ENCODE data around the gene EYS. TPM values are rescaled to one million over a fixed set of nuclear protein-coding genes. Genes with fewer than 3 reads are reported as not detected.
"Not testable (repeated sequence)": the region's sequence is repeated elsewhere in the genome, so short reads cannot be mapped to it uniquely, and the experiment has no call there.

EYS gene
- total RNA-seq, 1 donor from 2014 or later = not detected

GRCh38 chr6:63940056-63940455 lies 1767.0 kb downstream of the EYS start:
- no peak for ATAC-seq

GRCh38 chr6:63936399-63936798 lies 1770.6 kb downstream of the EYS start:
- no peak for DNase-seq
- ATAC-seq = no peak
- intact Hi-C loops (cut with micrococcal nuclease) = no loop called here

More at GRCh38 chr6:63940056-63940455, 1767.0 kb downstream of the EYS start:
- intact Hi-C loops (cut with micrococcal nuclease) = no loop called here
- DNase-seq = no peak

- intact Hi-C loops (cut with micrococcal nuclease) = no loop called here
- no peak for ATAC-seq
- no peak for DNase-seq
Measured at GRCh38 chr6:63935732-63936131, 1771.3 kb downstream of the EYS start.

- ATAC-seq; intact Hi-C loops (cut with micrococcal nuclease); DNase-seq: not testable (repeated sequence)
Measured at GRCh38 chr6:63933948-63934347, 1773.1 kb downstream of the EYS start.

- intact Hi-C loops (cut with micrococcal nuclease) = no loop called here
- DNase-seq (no peak), ATAC-seq (no peak)
Measured at GRCh38 chr6:63930848-63931247, 1776.2 kb downstream of the EYS start.

GRCh38 chr6:63929111-63929510 lies 1777.9 kb downstream of the EYS start:
- no peak for DNase-seq
- no peak for ATAC-seq
- intact Hi-C loops (cut with micrococcal nuclease) = no loop called here

GRCh38 chr6:63928613-63929012 lies 1778.4 kb downstream of the EYS start:
- ATAC-seq (no peak), DNase-seq (no peak)
- intact Hi-C loops (cut with micrococcal nuclease) = no loop called here

- no peak for DNase-seq
- intact Hi-C loops (cut with micrococcal nuclease) = no loop called here
- peak; percentile 79 for ATAC-seq
Measured at GRCh38 chr6:63926950-63927927, 1779.8 kb downstream of the EYS start.

- no peak for DNase-seq
- no peak for ATAC-seq
- intact Hi-C loops (cut with micrococcal nuclease) = no loop called here
Measured at GRCh38 chr6:63926258-63926780, 1780.7 kb downstream of the EYS start.

- intact Hi-C loops (cut with micrococcal nuclease) = no loop called here
- no peak for DNase-seq
- peak; percentile 38 for ATAC-seq
Measured at GRCh38 chr6:63923139-63923739, 1783.8 kb downstream of the EYS start.

- intact Hi-C loops (cut with micrococcal nuclease) = no loop called here
- no peak for ATAC-seq
- DNase-seq = no peak
Measured at GRCh38 chr6:63919556-63920110, 1787.4 kb downstream of the EYS start.

GRCh38 chr6:63912887-63913286 lies 1794.1 kb downstream of the EYS start:
- intact Hi-C loops (cut with micrococcal nuclease) = no loop called here
- DNase-seq (no peak), ATAC-seq (no peak)

- DNase-seq (no peak), ATAC-seq (peak; percentile 56)
- intact Hi-C loops (cut with micrococcal nuclease) = no loop called here
Measured at GRCh38 chr6:63910863-63911551, 1796.0 kb downstream of the EYS start.

GRCh38 chr6:63904650-63905248 lies 1802.3 kb downstream of the EYS start:
- ATAC-seq = no peak
- no peak for DNase-seq
- intact Hi-C loops (cut with micrococcal nuclease) = no loop called here

GRCh38 chr6:63899550-63899949 lies 1807.5 kb downstream of the EYS start:
- no peak for DNase-seq
- no peak for ATAC-seq
- intact Hi-C loops (cut with micrococcal nuclease) = no loop called here

GRCh38 chr6:63897952-63898351 lies 1809.1 kb downstream of the EYS start:
- peak; percentile 51 for DNase-seq
- intact Hi-C loops (cut with micrococcal nuclease) = no loop called here
- ATAC-seq = peak; percentile 82

- intact Hi-C loops (cut with micrococcal nuclease) = no loop called here
- no peak for ATAC-seq
- no peak for DNase-seq
Measured at GRCh38 chr6:63897459-63897858, 1809.6 kb downstream of the EYS start.

- ATAC-seq = no peak
- intact Hi-C loops (cut with micrococcal nuclease) = no loop called here
- DNase-seq = no peak
Measured at GRCh38 chr6:63888416-63888815, 1818.6 kb downstream of the EYS start.

- DNase-seq; ATAC-seq; intact Hi-C loops (cut with micrococcal nuclease): not testable (repeated sequence)
Measured at GRCh38 chr6:63887804-63888203, 1819.2 kb downstream of the EYS start.
